Suprapubic skin (tissue), 4 donors: Measurements from ENCODE around the gene AUTS2.

Experiments
- POLR2A ChIP-seq, 2 donors: fragments of 450-650 bp; IDR thresholded peaks; one replicate each; pipeline ENCODE4 v1.6.1; 2017; ENCODE audit warnings: antibody characterized with exemption in 2 of 2, mild to moderate bottlenecking in 2 of 2, moderate library complexity in 2 of 2
- POLR2AphosphoS5 ChIP-seq, 3 donors: sonication (generic); formaldehyde crosslinking; IDR thresholded peaks; one replicate each; pipeline ENCODE4 v1.6.1; 2017; ENCODE audit warnings: antibody characterized with exemption in 3 of 3
- TF ChIP-seq, protein P1 (sequence below), 2 donors: fragments of 200-600 bp in 1 of 2; fragments of 450-650 bp in 1 of 2; sonication (generic) in 1 of 2; IDR thresholded peaks; one replicate each; pipeline ENCODE4 v1.5.1; 2016 to 2019; ENCODE audit warnings: antibody characterized with exemption in 2 of 2, mild to moderate bottlenecking in 1 of 2, moderate library complexity in 1 of 2

DNA sequence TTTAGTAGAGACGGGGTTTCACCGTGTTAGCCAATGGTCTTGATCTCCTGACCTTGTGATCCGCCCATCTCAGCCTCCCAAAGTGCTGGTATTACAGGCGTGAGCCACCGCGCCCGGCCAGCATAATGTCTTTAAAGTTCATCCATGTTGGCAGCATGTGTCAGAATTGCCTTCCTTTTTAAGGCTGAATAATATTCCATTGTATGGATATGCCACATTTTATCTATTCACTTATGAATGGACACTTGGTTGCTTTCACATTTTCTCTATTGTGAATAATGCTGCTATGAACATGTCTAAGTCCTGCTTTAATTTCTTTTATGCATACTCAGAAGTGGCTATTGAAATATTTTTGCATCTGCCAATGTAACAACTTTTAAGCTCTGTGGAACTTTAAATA is 779.7 kb downstream of the AUTS2 start:
- no peak for TF ChIP-seq POLR2A (IDR thresholded peaks at IDR 0.05)
- TF ChIP-seq, protein P1, sequence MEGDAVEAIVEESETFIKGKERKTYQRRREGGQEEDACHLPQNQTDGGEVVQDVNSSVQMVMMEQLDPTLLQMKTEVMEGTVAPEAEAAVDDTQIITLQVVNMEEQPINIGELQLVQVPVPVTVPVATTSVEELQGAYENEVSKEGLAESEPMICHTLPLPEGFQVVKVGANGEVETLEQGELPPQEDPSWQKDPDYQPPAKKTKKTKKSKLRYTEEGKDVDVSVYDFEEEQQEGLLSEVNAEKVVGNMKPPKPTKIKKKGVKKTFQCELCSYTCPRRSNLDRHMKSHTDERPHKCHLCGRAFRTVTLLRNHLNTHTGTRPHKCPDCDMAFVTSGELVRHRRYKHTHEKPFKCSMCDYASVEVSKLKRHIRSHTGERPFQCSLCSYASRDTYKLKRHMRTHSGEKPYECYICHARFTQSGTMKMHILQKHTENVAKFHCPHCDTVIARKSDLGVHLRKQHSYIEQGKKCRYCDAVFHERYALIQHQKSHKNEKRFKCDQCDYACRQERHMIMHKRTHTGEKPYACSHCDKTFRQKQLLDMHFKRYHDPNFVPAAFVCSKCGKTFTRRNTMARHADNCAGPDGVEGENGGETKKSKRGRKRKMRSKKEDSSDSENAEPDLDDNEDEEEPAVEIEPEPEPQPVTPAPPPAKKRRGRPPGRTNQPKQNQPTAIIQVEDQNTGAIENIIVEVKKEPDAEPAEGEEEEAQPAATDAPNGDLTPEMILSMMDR (IDR thresholded peaks at IDR 0.05), result no peak
- TF ChIP-seq POLR2AphosphoS5 (IDR thresholded peaks at IDR 0.05), result no peak
